IMR-90 (cell line): ENCODE results near the gene AP3B1.

Experiments
- BHLHE40 ChIP-seq: fragments of 150-350 bp; IDR thresholded peaks from 2 replicates; pipeline ENCODE4 v1.6.1; 2016; ENCODE audit warnings: mild to moderate bottlenecking, low read depth, low read length
- CTCF ChIP-seq: conservative IDR thresholded peaks from 2 replicates; pipeline ENCODE4 v1.5.1; 2012; ENCODE audit warnings: mild to moderate bottlenecking, low read depth, low read length, improper control_type of control experiment
- ELK1 ChIP-seq: fragments of 150-350 bp; IDR thresholded peaks from 2 replicates; pipeline ENCODE4 v1.6.1; 2016; ENCODE audit warnings: low read depth, mild to moderate bottlenecking, low read length, moderate library complexity, borderline replicate concordance
- MAZ ChIP-seq: IDR thresholded peaks from 2 replicates; pipeline ENCODE4 v1.6.1; 2012; ENCODE audit warnings: low read depth, mild to moderate bottlenecking, low read length, improper control_type of control experiment, moderate library complexity, borderline replicate concordance
- POLR2A ChIP-seq: IDR thresholded peaks from 2 replicates; pipeline ENCODE4 v1.6.1; 2012; ENCODE audit warnings: mild to moderate bottlenecking, low read depth, low read length
- RAD21 ChIP-seq: IDR thresholded peaks from 2 replicates; pipeline ENCODE4 v1.6.1; 2012; ENCODE audit warnings: low read length, improper control_type of control experiment
- RCOR1 ChIP-seq: IDR thresholded peaks from 2 replicates; pipeline ENCODE4 v1.6.1; 2012; ENCODE audit warnings: mild to moderate bottlenecking, low read length, improper control_type of control experiment; ENCODE audit not compliant: insufficient replicate concordance
- RFX5 ChIP-seq: IDR thresholded peaks from 2 replicates; pipeline ENCODE4 v1.8.0; 2012; ENCODE audit warnings: low read depth, mild to moderate bottlenecking, low read length, moderate library complexity
- USF2 ChIP-seq: fragments of 150-350 bp; IDR thresholded peaks from 2 replicates; pipeline ENCODE4 v1.6.1; 2017; ENCODE audit warnings: mild to moderate bottlenecking, antibody characterized with exemption, low read length, low read depth

- no peak for TF ChIP-seq CTCF
- TF ChIP-seq MAZ: no peak
- TF ChIP-seq POLR2A: no peak
- TF ChIP-seq USF2: no peak
- TF ChIP-seq ELK1: no peak
- no peak for TF ChIP-seq BHLHE40
- TF ChIP-seq RAD21: no peak
- no peak for TF ChIP-seq RFX5
- TF ChIP-seq RCOR1: no peak
Measured at GRCh38 chr5:78113689-78114264, 180.7 kb downstream of the AP3B1 start.
